ENCODE measurements around the gene PLG.
"Not testable (repeated sequence)": the region's sequence is repeated elsewhere in the genome, so short reads cannot be mapped to it uniquely, and the experiment has no call there.

The PLG gene

GRCh38 chr6:160704688-160705087 is 2.6 kb downstream of the PLG start:
- DNase-seq (ENCODE audit: low read depth): not testable (repeated sequence)

GRCh38 chr6:160708993-160709392 is 6.9 kb downstream of the PLG start:
- DNase-seq (ENCODE audit: low read depth): not testable (repeated sequence)

GRCh38 chr6:160714731-160715316 is 12.8 kb downstream of the PLG start:
- no peak for DNase-seq (ENCODE audit: low read depth)

- no peak for DNase-seq (ENCODE audit: low read depth)
Observed at GRCh38 chr6:160730911-160731310, 28.9 kb downstream of the PLG start.

- DNase-seq (ENCODE audit: low read depth): no peak
Observed at GRCh38 chr6:160733050-160733646, 31.1 kb downstream of the PLG start.

GRCh38 chr6:160734627-160735026 is 32.6 kb downstream of the PLG start:
- DNase-seq (ENCODE audit: low read depth): no peak

- DNase-seq (ENCODE audit: low read depth): no peak
Observed at GRCh38 chr6:160735523-160735922, 33.5 kb downstream of the PLG start.

- DNase-seq (ENCODE audit: low read depth): no peak
Observed at GRCh38 chr6:160737934-160738333, 35.9 kb downstream of the PLG start.

- no peak for DNase-seq (ENCODE audit: low read depth)
Observed at GRCh38 chr6:160739955-160740354, 37.9 kb downstream of the PLG start.

- not testable (repeated sequence) for DNase-seq (ENCODE audit: low read depth)
Observed at GRCh38 chr6:160741012-160741411, 39.0 kb downstream of the PLG start.

- no peak for DNase-seq (ENCODE audit: low read depth)
Observed at GRCh38 chr6:160742090-160742489, 40.0 kb downstream of the PLG start.

GRCh38 chr6:160750276-160750689 is 48.2 kb downstream of the PLG start:
- no peak for DNase-seq (ENCODE audit: low read depth)

GRCh38 chr6:160753211-160753610 is 51.2 kb downstream of the PLG start:
- not testable (repeated sequence) for DNase-seq (ENCODE audit: low read depth)

GRCh38 chr6:160755165-160755564 is 53.1 kb downstream of the PLG start:
- no peak for DNase-seq (ENCODE audit: low read depth)

GRCh38 chr6:160756021-160756420 is 54.0 kb downstream of the PLG start:
- DNase-seq (ENCODE audit: low read depth): no peak

GRCh38 chr6:160756871-160757270 is 54.8 kb downstream of the PLG start:
- no peak for DNase-seq (ENCODE audit: low read depth)

GRCh38 chr6:160764847-160765246 is 62.8 kb downstream of the PLG start:
- no peak for DNase-seq (ENCODE audit: low read depth)

- DNase-seq (ENCODE audit: low read depth): no peak
Observed at GRCh38 chr6:160765412-160765811, 63.4 kb downstream of the PLG start.

GRCh38 chr6:160766657-160766988 is 64.6 kb downstream of the PLG start:
- no peak for DNase-seq (ENCODE audit: low read depth)

- no peak for DNase-seq (ENCODE audit: low read depth)
Observed at GRCh38 chr6:160766989-160767646, 65.1 kb downstream of the PLG start.

- DNase-seq (ENCODE audit: low read depth): no peak
Observed at GRCh38 chr6:160767647-160768019, 65.6 kb downstream of the PLG start.

GRCh38 chr6:160768101-160768500 is 66.1 kb downstream of the PLG start:
- DNase-seq (ENCODE audit: low read depth): no peak

GRCh38 chr6:160774399-160774798 is 72.4 kb downstream of the PLG start:
- no peak for DNase-seq (ENCODE audit: low read depth)
